HG03103 (cell line): Measurements from ENCODE around the gene ARHGEF10L.

Experiments used
- ATAC-seq: cut with Tn5 transposase; IDR thresholded peaks from one replicate; pipeline ENCODE4 v1.9.1; 2021; ENCODE audit warnings: low read depth; ENCODE audit not compliant: unreplicated experiment

ARHGEF10L gene

GRCh38 chr1:17692645-17693044 lies 153.1 kb downstream of the ARHGEF10L start:
- no peak for ATAC-seq

GRCh38 chr1:17696417-17697301 lies 157.2 kb downstream of the ARHGEF10L start:
- no peak for ATAC-seq

- no peak for ATAC-seq
Measured at GRCh38 chr1:17697458-17697857, 158.0 kb downstream of the ARHGEF10L start.

- no peak for ATAC-seq
Measured at GRCh38 chr1:17699581-17699980, 160.1 kb downstream of the ARHGEF10L start.

- ATAC-seq, result no peak
Measured at GRCh38 chr1:17700945-17701810, 161.7 kb downstream of the ARHGEF10L start.

- ATAC-seq, result no peak
Measured at GRCh38 chr1:17704176-17704575, 164.7 kb downstream of the ARHGEF10L start.

GRCh38 chr1:17706445-17706844 lies 166.9 kb downstream of the ARHGEF10L start:
- no peak for ATAC-seq

- ATAC-seq, result no peak
Measured at GRCh38 chr1:17709981-17710380, 170.5 kb downstream of the ARHGEF10L start.

GRCh38 chr1:17710889-17711576 lies 171.5 kb downstream of the ARHGEF10L start:
- no peak for ATAC-seq

GRCh38 chr1:17711577-17711910 lies 172.0 kb downstream of the ARHGEF10L start:
- ATAC-seq, result no peak

GRCh38 chr1:17711941-17712340 lies 172.4 kb downstream of the ARHGEF10L start:
- no peak for ATAC-seq

GRCh38 chr1:17713993-17714392 lies 174.5 kb downstream of the ARHGEF10L start:
- ATAC-seq, result no peak

GRCh38 chr1:17717594-17718535 lies 178.4 kb downstream of the ARHGEF10L start:
- ATAC-seq, result no peak

GRCh38 chr1:17719874-17720273 lies 180.4 kb downstream of the ARHGEF10L start:
- ATAC-seq, result no peak

- ATAC-seq, result no peak
Measured at GRCh38 chr1:17721444-17721843, 181.9 kb downstream of the ARHGEF10L start.

- no peak for ATAC-seq
Measured at GRCh38 chr1:17723684-17724083, 184.2 kb downstream of the ARHGEF10L start.

GRCh38 chr1:17724150-17724549 lies 184.7 kb downstream of the ARHGEF10L start:
- no peak for ATAC-seq

- no peak for ATAC-seq
Measured at GRCh38 chr1:17725084-17725719, 185.7 kb downstream of the ARHGEF10L start.

GRCh38 chr1:17725811-17726582 lies 186.5 kb downstream of the ARHGEF10L start:
- ATAC-seq, result no peak
